K562 (cell line): ENCODE measurements around the gene FTO.

Experiments
- BDP1 ChIP-seq: IDR thresholded peaks from 3 replicates; pipeline ENCODE4 v1.6.1; 2011; ENCODE audit not compliant: insufficient read length, insufficient read depth
- GMEB1 ChIP-seq: fragments of 250-450 bp; sonication (Bioruptor Pico); IDR thresholded peaks from 2 replicates; pipeline ENCODE4 v1.4.0; 2020; ENCODE audit warnings: mild to moderate bottlenecking
- NELFE ChIP-seq: IDR thresholded peaks from 2 replicates; pipeline ENCODE4 v1.6.1; 2011; ENCODE audit warnings: mild to moderate bottlenecking; ENCODE audit not compliant: insufficient read depth, insufficient read length
- PCBP1 ChIP-seq: fragments of 200-400 bp; formaldehyde crosslinking; IDR thresholded peaks from 2 replicates; pipeline ENCODE4 v1.6.1; 2018; ENCODE audit warnings: mild to moderate bottlenecking, low read depth, low read length; ENCODE audit not compliant: poor library complexity, severe bottlenecking
- POLR2A ChIP-seq: fragments of 450-650 bp; conservative IDR thresholded peaks from 2 replicates; pipeline ENCODE4 v1.6.1; 2016
- SETDB1 ChIP-seq: IDR thresholded peaks from one replicate; pipeline ENCODE4 v1.6.1; 2012; ENCODE audit warnings: low read length, control low read depth, inconsistent platforms
- TGIF2 ChIP-seq: sonication (generic); formaldehyde crosslinking; IDR thresholded peaks from 2 replicates; pipeline ENCODE4 v1.8.1; 2022; ENCODE audit warnings: mild to moderate bottlenecking, missing genetic modification reagents, moderate library complexity
- ZBED1 ChIP-seq: IDR thresholded peaks from 2 replicates; pipeline ENCODE4 v1.6.1; 2014
- ZNF12 ChIP-seq: sonication (generic); formaldehyde crosslinking; IDR thresholded peaks from 2 replicates; pipeline ENCODE4 v1.4.0; 2020; ENCODE audit warnings: mild to moderate bottlenecking, missing genetic modification reagents
- TF ChIP-seq, protein P1 (sequence below): fragments of 450-650 bp; IDR thresholded peaks from 2 replicates; pipeline ENCODE4 v1.7.0; 2016; ENCODE audit warnings: borderline replicate concordance
- TF ChIP-seq, protein P2 (sequence below): fragments of 450-650 bp; IDR thresholded peaks from 2 replicates; pipeline ENCODE4 v1.6.1; 2016

- TF ChIP-seq ZNF12 (CRISPR knock-in tag) (no peak), POLR2A (no peak), PCBP1 (no peak), SETDB1 (no peak), TGIF2 (CRISPR knock-in tag) (no peak), GMEB1 (CRISPR knock-in tag) (no peak), NELFE (no peak), ZBED1 (no peak), BDP1 (no peak)
- TF ChIP-seq, protein P1, sequence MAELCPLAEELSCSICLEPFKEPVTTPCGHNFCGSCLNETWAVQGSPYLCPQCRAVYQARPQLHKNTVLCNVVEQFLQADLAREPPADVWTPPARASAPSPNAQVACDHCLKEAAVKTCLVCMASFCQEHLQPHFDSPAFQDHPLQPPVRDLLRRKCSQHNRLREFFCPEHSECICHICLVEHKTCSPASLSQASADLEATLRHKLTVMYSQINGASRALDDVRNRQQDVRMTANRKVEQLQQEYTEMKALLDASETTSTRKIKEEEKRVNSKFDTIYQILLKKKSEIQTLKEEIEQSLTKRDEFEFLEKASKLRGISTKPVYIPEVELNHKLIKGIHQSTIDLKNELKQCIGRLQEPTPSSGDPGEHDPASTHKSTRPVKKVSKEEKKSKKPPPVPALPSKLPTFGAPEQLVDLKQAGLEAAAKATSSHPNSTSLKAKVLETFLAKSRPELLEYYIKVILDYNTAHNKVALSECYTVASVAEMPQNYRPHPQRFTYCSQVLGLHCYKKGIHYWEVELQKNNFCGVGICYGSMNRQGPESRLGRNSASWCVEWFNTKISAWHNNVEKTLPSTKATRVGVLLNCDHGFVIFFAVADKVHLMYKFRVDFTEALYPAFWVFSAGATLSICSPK: no peak
- TF ChIP-seq, protein P2, sequence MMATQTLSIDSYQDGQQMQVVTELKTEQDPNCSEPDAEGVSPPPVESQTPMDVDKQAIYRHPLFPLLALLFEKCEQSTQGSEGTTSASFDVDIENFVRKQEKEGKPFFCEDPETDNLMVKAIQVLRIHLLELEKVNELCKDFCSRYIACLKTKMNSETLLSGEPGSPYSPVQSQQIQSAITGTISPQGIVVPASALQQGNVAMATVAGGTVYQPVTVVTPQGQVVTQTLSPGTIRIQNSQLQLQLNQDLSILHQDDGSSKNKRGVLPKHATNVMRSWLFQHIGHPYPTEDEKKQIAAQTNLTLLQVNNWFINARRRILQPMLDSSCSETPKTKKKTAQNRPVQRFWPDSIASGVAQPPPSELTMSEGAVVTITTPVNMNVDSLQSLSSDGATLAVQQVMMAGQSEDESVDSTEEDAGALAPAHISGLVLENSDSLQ: no peak
Observed at GRCh38 chr16:54148974-54149373, 445.0 kb downstream of the FTO start.
